ENCODE measurements around the gene TMX3.

TMX3 gene

DNA sequence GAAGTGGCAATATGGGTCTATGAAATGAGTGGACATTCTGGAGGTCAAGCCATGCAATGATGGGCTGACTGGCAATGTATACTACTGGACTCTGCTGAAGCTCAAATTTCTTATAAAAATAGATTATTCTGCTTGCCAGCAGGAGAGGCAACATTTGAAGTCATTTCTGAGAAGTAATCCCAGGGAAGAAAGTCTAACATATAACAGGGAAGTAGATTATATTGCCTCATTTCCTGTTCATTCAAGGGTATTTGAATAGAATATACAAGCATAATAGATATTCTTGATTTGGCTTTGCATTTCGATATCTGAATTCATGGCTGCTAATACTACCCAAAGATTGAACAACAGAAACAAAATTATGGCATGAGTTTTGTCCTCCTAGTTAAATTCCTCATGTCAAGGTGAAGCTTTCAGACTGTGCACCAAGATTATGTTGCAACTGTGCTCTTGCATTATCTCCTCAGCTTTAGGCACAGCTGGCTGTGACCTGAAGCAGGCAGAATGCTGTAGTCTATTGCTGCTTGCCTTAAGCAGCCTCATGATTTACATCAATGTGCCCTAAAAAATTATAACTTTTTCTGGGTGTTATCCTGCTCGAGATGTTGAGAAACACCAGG lies 13.3 kb upstream of the TMX3 start:
- no peak overlapping the region for H3K4me3 ChIP-seq (replicated peaks in 1 of 2; ENCODE audit: low read depth in 2 of 2, low read length in 2 of 2)
- TF ChIP-seq, protein P1, sequence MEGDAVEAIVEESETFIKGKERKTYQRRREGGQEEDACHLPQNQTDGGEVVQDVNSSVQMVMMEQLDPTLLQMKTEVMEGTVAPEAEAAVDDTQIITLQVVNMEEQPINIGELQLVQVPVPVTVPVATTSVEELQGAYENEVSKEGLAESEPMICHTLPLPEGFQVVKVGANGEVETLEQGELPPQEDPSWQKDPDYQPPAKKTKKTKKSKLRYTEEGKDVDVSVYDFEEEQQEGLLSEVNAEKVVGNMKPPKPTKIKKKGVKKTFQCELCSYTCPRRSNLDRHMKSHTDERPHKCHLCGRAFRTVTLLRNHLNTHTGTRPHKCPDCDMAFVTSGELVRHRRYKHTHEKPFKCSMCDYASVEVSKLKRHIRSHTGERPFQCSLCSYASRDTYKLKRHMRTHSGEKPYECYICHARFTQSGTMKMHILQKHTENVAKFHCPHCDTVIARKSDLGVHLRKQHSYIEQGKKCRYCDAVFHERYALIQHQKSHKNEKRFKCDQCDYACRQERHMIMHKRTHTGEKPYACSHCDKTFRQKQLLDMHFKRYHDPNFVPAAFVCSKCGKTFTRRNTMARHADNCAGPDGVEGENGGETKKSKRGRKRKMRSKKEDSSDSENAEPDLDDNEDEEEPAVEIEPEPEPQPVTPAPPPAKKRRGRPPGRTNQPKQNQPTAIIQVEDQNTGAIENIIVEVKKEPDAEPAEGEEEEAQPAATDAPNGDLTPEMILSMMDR (IDR thresholded peaks at IDR 0.05; ENCODE audit: low read depth, low read length): no peak
- no peak for DNase-seq (ENCODE audit: low read depth in 2 of 2)

DNA sequence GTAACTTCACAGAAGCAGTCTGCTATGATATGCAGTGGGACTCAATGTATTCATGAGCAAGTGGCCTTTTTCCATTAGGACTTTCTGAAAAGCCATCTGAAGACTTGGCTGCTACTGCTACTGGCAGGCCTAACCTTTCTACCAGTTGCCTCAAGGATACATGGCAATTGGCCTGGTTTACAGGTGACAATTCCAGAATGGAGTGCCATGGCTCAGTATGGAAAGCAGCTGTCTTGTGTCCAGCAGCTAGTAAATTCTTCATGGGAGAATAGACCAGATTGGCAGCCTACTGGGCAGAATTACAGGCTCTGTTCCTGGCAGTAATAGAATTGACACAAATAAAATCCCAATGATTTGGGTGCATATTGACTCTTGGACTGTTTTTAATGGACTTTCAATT lies 12.6 kb upstream of the TMX3 start:
- TF ChIP-seq, protein P1 (IDR thresholded peaks at IDR 0.05; ENCODE audit: low read depth, low read length): no peak
- H3K4me3 ChIP-seq (replicated peaks in 1 of 2; ENCODE audit: low read depth in 2 of 2, low read length in 2 of 2): no peak overlapping the region

DNA sequence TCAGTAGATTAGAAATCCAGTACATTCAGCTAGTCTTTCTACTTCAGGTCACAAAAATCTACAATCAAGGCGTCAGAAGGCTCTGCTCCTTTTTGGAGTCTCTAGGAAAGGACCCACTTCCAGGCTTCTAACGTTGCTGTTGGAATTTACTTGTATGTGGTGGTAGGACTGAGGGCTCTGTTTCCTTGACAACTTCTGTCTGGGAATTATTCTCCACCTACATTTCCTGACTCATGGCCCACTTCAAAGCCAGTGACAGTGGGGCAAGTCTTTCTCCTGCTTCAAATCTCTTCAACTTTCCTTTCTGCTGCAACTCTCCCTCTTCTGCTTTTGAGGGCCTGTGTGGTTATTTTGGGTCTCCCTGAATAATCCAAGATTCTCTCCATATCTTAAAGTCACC lies 10.4 kb upstream of the TMX3 start:
- TF ChIP-seq, protein P1 (IDR thresholded peaks at IDR 0.05; ENCODE audit: low read depth, low read length): no peak
- no peak for DNase-seq (ENCODE audit: low read depth in 2 of 2)
- no peak overlapping the region for H3K4me3 ChIP-seq (replicated peaks in 1 of 2; ENCODE audit: low read depth in 2 of 2, low read length in 2 of 2)

More for the DNA sequence above, 12.6 kb upstream of the TMX3 start:
- no peak for DNase-seq (ENCODE audit: low read depth in 2 of 2)

DNA sequence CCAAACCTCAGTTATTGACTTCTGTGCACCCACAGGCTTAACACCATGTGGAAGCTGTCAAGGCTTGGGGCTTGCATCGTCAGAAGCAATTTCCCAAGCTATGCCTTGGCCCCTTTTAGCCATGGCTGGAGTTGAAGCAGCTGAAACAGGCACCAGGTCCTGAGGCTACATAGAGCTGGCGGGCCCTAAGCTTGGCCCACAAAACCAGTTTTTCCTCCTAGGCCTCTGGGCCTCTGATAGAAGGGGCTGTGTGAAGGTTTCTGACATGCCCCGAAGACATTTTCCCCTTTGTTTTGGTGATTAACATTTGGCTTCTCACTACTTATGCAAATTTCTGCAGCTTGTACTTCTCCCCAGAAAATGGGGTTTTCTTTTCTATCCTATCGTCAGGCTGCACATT lies 9.1 kb upstream of the TMX3 start:
- TF ChIP-seq, protein P1 (IDR thresholded peaks at IDR 0.05; ENCODE audit: low read depth, low read length): no peak
- DNase-seq (ENCODE audit: low read depth in 2 of 2): no peak
- no peak overlapping the region for H3K4me3 ChIP-seq (replicated peaks in 1 of 2; ENCODE audit: low read depth in 2 of 2, low read length in 2 of 2)

DNA sequence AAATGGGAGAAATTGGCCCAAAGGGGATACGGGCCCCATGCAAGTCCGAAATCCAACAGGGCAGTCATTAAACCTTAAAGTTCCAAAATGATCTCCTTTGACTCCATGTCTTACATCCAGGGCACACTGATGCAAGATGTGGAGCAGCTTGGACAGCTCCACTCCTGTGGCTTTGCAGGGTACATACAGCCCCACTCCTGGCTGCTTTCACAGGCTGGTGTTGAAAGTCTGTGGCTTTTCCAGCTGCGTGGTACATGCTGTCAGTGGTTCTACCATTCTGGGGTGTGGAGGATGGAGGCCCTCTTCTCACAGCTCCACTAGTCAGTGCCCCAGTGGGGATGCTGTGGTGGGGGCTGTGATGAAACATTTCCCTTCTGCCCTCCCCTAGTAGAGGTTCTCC lies 8.6 kb upstream of the TMX3 start:
- TF ChIP-seq, protein P1 (IDR thresholded peaks at IDR 0.05; ENCODE audit: low read depth, low read length): no peak
- no peak for DNase-seq (ENCODE audit: low read depth in 2 of 2)
- H3K4me3 ChIP-seq (replicated peaks in 1 of 2; ENCODE audit: low read depth in 2 of 2, low read length in 2 of 2): no peak overlapping the region

DNA sequence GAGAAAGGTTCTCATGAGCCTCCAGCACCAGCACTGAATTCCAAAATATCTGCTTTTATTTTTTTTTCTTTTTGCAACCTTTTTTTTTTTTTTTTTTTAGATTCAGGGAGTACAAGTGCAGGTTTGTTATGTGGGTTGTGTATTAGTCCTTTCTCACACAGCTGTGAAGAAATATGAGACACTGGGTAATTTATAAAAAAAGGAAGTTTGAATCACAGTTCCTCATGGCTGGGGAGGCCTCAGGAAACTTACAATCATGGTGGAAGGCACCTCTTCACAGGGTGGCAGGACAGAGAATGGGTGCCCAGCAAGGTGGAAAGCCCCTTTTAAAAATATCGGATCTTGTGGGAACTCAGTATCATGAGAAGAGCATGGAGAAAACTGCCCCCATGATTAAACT lies 7.9 kb upstream of the TMX3 start:
- DNase-seq (ENCODE audit: low read depth in 2 of 2): no peak
- H3K4me3 ChIP-seq (replicated peaks in 1 of 2; ENCODE audit: low read depth in 2 of 2, low read length in 2 of 2): no peak overlapping the region
- TF ChIP-seq, protein P1 (IDR thresholded peaks at IDR 0.05; ENCODE audit: low read depth, low read length): no peak
